Sigmoid colon (tissue), 4 donors: ENCODE results near the gene ZNF613.
"Not testable (repeated sequence)": the region's sequence is repeated elsewhere in the genome, so short reads cannot be mapped to it uniquely, and the experiment has no call there.

Experiments used
- EP300 ChIP-seq, 4 donors: sonication (generic); formaldehyde crosslinking; IDR thresholded peaks; one replicate each; pipeline ENCODE4 v1.6.1; 2017; ENCODE audit warnings: antibody characterized with exemption in 4 of 4
- POLR2AphosphoS5 ChIP-seq, 4 donors: sonication (generic); formaldehyde crosslinking; IDR thresholded peaks; one replicate each; pipeline ENCODE4 v1.6.1; 2017; ENCODE audit warnings: antibody characterized with exemption in 4 of 4
- TF ChIP-seq, protein P1 (sequence below), 4 experiments: fragments of 450-650 bp in 3 of 4; fragments of 200-600 bp in 1 of 4; IDR thresholded peaks; one replicate each; pipeline ENCODE4 v1.5.1; 2016 to 2019; ENCODE audit warnings: antibody characterized with exemption in 4 of 4, mild to moderate bottlenecking in 3 of 4, moderate library complexity in 2 of 4

DNA sequence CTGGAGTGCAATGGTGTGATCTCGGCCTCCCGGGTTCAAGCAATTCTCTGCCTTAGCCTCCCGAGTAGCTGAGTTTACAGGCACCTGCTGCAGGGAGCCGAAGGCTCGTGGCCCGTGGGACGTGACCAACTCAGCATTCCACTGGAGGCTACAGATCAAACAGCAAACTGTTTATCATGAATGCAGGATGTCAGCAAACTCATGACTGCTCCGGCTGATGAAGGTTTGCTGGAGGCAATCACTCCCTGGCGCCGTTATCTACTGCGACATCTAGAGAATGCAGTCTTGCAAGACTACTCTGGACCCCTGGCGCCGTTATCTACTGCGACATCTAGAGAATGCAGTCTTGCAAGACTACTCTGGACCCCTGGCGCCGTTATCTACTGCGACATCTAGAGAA, 48.5 kb downstream of the ZNF613 start:
- TF ChIP-seq EP300, POLR2AphosphoS5 (IDR thresholded peaks at IDR 0.05): not testable (repeated sequence)
- TF ChIP-seq, protein P1, sequence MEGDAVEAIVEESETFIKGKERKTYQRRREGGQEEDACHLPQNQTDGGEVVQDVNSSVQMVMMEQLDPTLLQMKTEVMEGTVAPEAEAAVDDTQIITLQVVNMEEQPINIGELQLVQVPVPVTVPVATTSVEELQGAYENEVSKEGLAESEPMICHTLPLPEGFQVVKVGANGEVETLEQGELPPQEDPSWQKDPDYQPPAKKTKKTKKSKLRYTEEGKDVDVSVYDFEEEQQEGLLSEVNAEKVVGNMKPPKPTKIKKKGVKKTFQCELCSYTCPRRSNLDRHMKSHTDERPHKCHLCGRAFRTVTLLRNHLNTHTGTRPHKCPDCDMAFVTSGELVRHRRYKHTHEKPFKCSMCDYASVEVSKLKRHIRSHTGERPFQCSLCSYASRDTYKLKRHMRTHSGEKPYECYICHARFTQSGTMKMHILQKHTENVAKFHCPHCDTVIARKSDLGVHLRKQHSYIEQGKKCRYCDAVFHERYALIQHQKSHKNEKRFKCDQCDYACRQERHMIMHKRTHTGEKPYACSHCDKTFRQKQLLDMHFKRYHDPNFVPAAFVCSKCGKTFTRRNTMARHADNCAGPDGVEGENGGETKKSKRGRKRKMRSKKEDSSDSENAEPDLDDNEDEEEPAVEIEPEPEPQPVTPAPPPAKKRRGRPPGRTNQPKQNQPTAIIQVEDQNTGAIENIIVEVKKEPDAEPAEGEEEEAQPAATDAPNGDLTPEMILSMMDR (IDR thresholded peaks at IDR 0.05), result not testable (repeated sequence)
